ENCODE data around the gene SHISAL2B. TPM values are rescaled to one million over a fixed set of nuclear protein-coding genes. Genes with fewer than 3 reads are reported as not detected.
"Not testable (repeated sequence)": the region's sequence is repeated elsewhere in the genome, so short reads cannot be mapped to it uniquely, and the experiment has no call there.

The SHISAL2B gene
- total and polyA plus RNA-seq, 2 experiments from 2014 or later = 1.6 TPM; not detected in 1

- TF ChIP-seq, protein P1, sequence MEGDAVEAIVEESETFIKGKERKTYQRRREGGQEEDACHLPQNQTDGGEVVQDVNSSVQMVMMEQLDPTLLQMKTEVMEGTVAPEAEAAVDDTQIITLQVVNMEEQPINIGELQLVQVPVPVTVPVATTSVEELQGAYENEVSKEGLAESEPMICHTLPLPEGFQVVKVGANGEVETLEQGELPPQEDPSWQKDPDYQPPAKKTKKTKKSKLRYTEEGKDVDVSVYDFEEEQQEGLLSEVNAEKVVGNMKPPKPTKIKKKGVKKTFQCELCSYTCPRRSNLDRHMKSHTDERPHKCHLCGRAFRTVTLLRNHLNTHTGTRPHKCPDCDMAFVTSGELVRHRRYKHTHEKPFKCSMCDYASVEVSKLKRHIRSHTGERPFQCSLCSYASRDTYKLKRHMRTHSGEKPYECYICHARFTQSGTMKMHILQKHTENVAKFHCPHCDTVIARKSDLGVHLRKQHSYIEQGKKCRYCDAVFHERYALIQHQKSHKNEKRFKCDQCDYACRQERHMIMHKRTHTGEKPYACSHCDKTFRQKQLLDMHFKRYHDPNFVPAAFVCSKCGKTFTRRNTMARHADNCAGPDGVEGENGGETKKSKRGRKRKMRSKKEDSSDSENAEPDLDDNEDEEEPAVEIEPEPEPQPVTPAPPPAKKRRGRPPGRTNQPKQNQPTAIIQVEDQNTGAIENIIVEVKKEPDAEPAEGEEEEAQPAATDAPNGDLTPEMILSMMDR (IDR thresholded peaks at IDR 0.05; ENCODE audit: low read depth, low read length) = no peak
- H3K4me3 ChIP-seq = no peak overlapping the region
Measured at GRCh38 chr5:64700765-64701164, 10.5 kb downstream of the SHISAL2B start.

DNA sequence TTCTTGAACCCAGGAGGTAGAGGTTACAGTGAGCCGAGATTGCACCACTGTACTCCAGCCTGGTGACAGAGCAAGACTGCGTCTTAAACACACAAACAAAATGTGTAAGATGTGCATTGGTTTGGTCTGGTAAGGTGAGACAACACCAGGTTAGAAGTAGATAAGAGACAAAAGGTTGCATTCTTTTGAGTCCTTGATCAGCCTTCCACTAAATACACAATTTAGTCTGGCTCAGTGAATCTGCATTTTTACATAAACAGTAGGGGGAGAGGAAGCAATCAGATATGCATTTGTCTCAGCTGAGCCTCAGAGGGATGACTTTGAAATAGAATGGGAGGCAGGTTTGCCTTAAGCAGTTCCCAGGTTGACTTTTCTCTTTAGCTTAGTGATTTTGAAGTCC lies 15.8 kb downstream of the SHISAL2B start:
- H3K9me3 ChIP-seq (ENCODE audit: low read depth); H3K4me3 ChIP-seq; H3K4me1 ChIP-seq (ENCODE audit: low read depth); H3K27me3 ChIP-seq; H3K27ac ChIP-seq; DNase-seq (ENCODE audit: low read depth in 1 of 2, low spot score in 1 of 2); H3K36me3 ChIP-seq: not testable (repeated sequence)

More at GRCh38 chr5:64700765-64701164, 10.5 kb downstream of the SHISAL2B start:
- H3K4me1 ChIP-seq (ENCODE audit: low read depth) = no peaks in the 10 kb centered on the region
- H3K27me3 ChIP-seq = no peaks in the 10 kb centered on the region
- no peaks in the 10 kb centered on the region for H3K9me3 ChIP-seq (ENCODE audit: low read depth)
- H3K36me3 ChIP-seq = no peaks in the 10 kb centered on the region
- no peak for DNase-seq (ENCODE audit: low read depth in 1 of 2, low spot score in 1 of 2)
- no peak overlapping the region for H3K27ac ChIP-seq

DNA sequence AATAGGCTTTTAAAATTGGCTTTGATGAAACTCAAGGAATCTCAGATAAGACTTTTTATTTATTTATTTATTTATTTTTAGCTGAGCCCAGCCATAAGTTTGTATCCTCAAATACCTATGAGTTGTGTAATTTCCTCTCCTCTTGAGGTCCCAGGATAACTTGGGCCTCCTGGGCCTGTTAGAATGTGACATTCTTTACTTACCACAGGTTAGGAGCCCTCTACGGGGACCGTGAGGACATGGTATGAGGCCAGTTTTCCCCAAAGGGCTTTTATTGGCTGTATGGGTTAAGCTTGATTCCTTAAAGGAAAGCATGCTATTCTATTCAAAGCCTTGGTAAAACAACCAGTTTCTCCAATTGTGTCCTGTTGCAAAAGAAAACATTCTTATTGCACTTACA lies 16.9 kb downstream of the SHISAL2B start:
- no peak for DNase-seq (ENCODE audit: low read depth in 1 of 2, low spot score in 1 of 2)
- Histone ChIP-seq H3K27ac (no peak overlapping the region), H3K36me3 (no peaks in the 10 kb centered on the region), H3K4me3 (no peak overlapping the region), H3K27me3 (no peaks in the 10 kb centered on the region), H3K4me1 (ENCODE audit: low read depth) (no peaks in the 10 kb centered on the region), H3K9me3 (ENCODE audit: low read depth) (no peaks in the 10 kb centered on the region)
- TF ChIP-seq, protein P1 (IDR thresholded peaks at IDR 0.05; ENCODE audit: low read depth, low read length) = no peak

DNA sequence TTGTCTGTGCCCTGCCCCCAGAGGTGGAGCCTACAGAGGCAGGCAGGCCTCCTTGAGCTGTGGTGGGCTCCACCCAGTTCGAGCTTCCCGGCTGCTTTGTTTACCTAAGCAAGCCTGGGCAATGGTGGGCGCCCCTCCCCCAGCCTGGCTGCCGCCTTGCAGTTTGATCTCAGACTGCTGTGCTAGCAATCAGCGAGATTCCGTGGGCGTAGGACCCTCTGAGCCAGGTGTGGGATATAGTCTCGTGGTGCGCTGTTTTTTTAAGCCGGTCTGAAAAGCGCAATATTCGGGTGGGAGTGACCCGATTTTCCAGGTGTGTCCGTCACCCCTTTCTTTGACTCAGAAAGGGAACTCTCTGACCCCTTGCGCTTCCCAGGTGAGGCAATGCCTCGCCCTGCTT lies 24.2 kb downstream of the SHISAL2B start:
- H3K36me3 ChIP-seq; DNase-seq (ENCODE audit: low read depth in 1 of 2, low spot score in 1 of 2); H3K4me1 ChIP-seq (ENCODE audit: low read depth); H3K4me3 ChIP-seq; H3K27me3 ChIP-seq; H3K9me3 ChIP-seq (ENCODE audit: low read depth); H3K27ac ChIP-seq: not testable (repeated sequence)

GRCh38 chr5:64722588-64722987 lies 32.3 kb downstream of the SHISAL2B start:
- Histone ChIP-seq H3K4me3 (no peak overlapping the region), H3K27ac (no peak overlapping the region), H3K36me3 (peaks cover 11% of the 10 kb centered on the region), H3K9me3 (ENCODE audit: low read depth) (no peaks in the 10 kb centered on the region), H3K27me3 (no peaks in the 10 kb centered on the region), H3K4me1 (ENCODE audit: low read depth) (no peaks in the 10 kb centered on the region)
- TF ChIP-seq, protein P1 (IDR thresholded peaks at IDR 0.05; ENCODE audit: low read depth, low read length) = no peak
- no peak for DNase-seq (ENCODE audit: low read depth in 1 of 2, low spot score in 1 of 2)

DNA sequence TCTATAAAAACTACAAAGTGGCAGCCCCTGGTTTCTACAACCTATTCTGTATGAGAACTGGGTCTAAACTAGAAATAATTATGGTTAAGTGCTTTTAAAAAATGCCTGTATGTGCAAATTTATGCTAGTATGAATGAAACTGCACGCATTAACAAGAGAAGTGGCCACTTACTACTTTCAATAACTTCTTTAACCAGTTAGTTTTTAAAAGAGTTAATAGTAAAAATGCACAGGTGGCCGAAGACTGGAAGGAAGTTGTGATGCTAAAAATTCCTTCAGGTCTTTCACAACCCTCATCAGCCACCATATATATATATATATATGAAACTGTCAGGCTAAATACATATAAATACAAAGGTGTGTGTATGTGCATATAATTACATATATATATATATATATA lies 36.8 kb downstream of the SHISAL2B start:
- Histone ChIP-seq H3K27me3 (no peaks in the 10 kb centered on the region), H3K36me3 (peaks cover 17% of the 10 kb centered on the region), H3K27ac (no peak overlapping the region), H3K4me1 (ENCODE audit: low read depth) (no peaks in the 10 kb centered on the region), H3K9me3 (ENCODE audit: low read depth) (no peaks in the 10 kb centered on the region), H3K4me3 (no peak overlapping the region)
- TF ChIP-seq, protein P1 (IDR thresholded peaks at IDR 0.05; ENCODE audit: low read depth, low read length) = no peak
- DNase-seq (ENCODE audit: low read depth in 1 of 2, low spot score in 1 of 2) = no peak

GRCh38 chr5:64742411-64742810 lies 52.1 kb downstream of the SHISAL2B start:
- no peak for DNase-seq (ENCODE audit: low read depth in 1 of 2, low spot score in 1 of 2)
- Histone ChIP-seq H3K27me3 (no peaks in the 10 kb centered on the region), H3K9me3 (ENCODE audit: low read depth) (no peaks in the 10 kb centered on the region), H3K4me3 (no peak overlapping the region), H3K36me3 (peaks cover 15% of the 10 kb centered on the region), H3K27ac (no peak overlapping the region), H3K4me1 (ENCODE audit: low read depth) (no peaks in the 10 kb centered on the region)
- TF ChIP-seq, protein P1 (IDR thresholded peaks at IDR 0.05; ENCODE audit: low read depth, low read length) = no peak
